GM20000 (cell line): ENCODE measurements around the gene CAMSAP2.
"Not testable (repeated sequence)": the region's sequence is repeated elsewhere in the genome, so short reads cannot be mapped to it uniquely, and the experiment has no call there.

Experiments used
- DNase-seq: peaks from one replicate; pipeline ENCODE4 v3.0.0; 2012; ENCODE audit warnings: low spot score
- CTCF ChIP-seq: IDR thresholded peaks from 2 replicates; pipeline ENCODE4 v1.5.1; 2012; ENCODE audit warnings: mild to moderate bottlenecking, control low read depth; ENCODE audit errors: extremely low read depth, missing control alignments

CAMSAP2 gene

GRCh38 chr1:200738949-200739651, 407 bp downstream of the CAMSAP2 start:
- TF ChIP-seq CTCF = no peak
- peak; percentile 87 for DNase-seq

- peak; percentile 44 for DNase-seq
- TF ChIP-seq CTCF = no peak
Measured at GRCh38 chr1:200739702-200740570, 1.2 kb downstream of the CAMSAP2 start.

GRCh38 chr1:200740571-200741208, 2.0 kb downstream of the CAMSAP2 start:
- DNase-seq = no peak
- no peak for TF ChIP-seq CTCF

GRCh38 chr1:200741551-200742207, 3.0 kb downstream of the CAMSAP2 start:
- DNase-seq = peak; percentile 18
- no peak for TF ChIP-seq CTCF

- no peak for TF ChIP-seq CTCF
- DNase-seq = no peak
Measured at GRCh38 chr1:200744143-200744542, 5.5 kb downstream of the CAMSAP2 start.

GRCh38 chr1:200749090-200749489, 10.4 kb downstream of the CAMSAP2 start:
- TF ChIP-seq CTCF = no peak
- DNase-seq = no peak

GRCh38 chr1:200750749-200751148, 12.1 kb downstream of the CAMSAP2 start:
- DNase-seq = not testable (repeated sequence)
